GM12892 (cell line): ENCODE measurements around the gene RAD51C.
"Not testable (repeated sequence)": the region's sequence is repeated elsewhere in the genome, so short reads cannot be mapped to it uniquely, and the experiment has no call there.

Source experiments
- DNase-seq: peaks from one replicate; pipeline ENCODE4 v3.0.0; 2011; ENCODE audit not compliant: insufficient read length
- FAIRE-seq: peaks from 2 replicates; lab custom pipeline; 2011; peaks lifted over from hg19 to GRCh38; lab: Jason Lieb, UNC
- POLR2A ChIP-seq: IDR thresholded peaks from 2 replicates; pipeline ENCODE4 v1.6.1; 2011; ENCODE audit warnings: low read depth, low read length, control low read depth
- POLR2AphosphoS5 ChIP-seq: IDR thresholded peaks from 2 replicates; pipeline ENCODE4 v1.6.1; 2011; ENCODE audit warnings: low read depth, low read length, control low read depth
- TAF1 ChIP-seq: IDR thresholded peaks from 2 replicates; pipeline ENCODE4 v1.6.1; 2011; ENCODE audit warnings: low read depth, mild to moderate bottlenecking, control low read depth, low read length, borderline replicate concordance

Gene RAD51C

DNA sequence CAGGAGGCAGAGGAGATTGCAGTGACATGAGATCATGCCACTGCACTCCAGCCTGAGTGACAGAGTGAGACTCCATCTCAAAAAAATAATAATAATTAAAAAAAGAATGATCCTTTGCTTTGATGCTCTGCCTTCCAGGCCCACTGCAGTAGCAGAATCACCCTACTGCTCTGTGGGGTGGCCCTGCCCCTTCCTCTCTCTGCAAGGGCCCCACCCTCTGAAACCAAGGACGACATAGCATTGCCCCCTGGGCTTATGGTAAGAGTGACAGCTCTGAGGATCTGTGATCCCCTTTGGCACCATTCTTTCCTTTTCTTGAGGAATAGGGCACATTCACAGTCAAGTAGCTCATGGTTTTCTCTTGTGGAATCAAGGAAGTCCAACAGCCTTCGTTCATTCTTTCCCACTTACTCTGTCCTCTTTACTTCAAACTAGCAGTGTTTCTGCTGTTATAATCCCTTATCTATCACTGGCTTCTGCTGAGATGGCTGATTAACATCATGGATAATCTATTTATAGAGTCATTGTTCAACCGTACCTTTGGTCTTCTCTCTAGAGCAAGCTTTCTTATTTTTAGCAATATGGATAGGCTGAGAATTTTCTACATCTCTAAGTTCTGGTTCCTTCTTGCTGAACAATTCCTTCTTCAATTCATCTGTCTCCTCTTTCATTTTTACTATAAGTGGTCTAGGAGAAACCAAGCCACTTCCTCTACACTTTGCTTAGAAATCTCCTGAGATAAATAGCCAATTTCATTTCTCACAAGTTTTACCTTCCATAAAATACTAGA lies 14.1 kb downstream of the RAD51C start:
- DNase-seq (no peak), FAIRE-seq (no peak)
- no peak for TF ChIP-seq TAF1
- no peak for TF ChIP-seq POLR2AphosphoS5
- TF ChIP-seq POLR2A = no peak

DNA sequence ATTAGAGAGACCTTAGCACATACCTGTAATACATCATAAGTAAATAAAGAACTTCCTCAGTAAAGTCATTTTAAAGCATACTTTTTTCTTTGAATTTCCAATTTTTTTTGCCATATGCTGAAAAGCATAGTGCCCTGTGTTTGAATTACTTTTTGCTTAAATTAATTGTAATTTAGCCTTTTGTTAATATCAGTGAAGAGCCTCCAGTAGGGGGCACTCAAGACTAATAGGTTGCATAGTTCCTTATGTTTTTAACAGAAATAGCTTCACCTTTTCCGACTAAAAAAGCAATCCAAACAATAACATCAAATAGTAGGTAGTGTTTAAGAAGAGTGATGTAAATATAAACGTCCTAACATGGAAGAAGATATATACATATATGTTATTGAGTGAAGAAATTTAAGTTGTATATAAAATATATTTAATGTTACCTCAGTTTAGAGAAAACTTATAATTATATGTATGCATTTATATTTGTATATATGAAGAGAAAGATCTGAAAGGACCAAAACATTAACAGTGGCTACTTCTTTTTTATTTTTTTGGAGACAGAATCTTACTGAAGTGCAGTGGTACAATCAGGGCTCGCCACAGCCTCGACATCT lies 18.6 kb downstream of the RAD51C start:
- FAIRE-seq = no peak
- DNase-seq = no peak
- TF ChIP-seq TAF1 = no peak
- TF ChIP-seq POLR2AphosphoS5 = no peak
- TF ChIP-seq POLR2A = no peak

DNA sequence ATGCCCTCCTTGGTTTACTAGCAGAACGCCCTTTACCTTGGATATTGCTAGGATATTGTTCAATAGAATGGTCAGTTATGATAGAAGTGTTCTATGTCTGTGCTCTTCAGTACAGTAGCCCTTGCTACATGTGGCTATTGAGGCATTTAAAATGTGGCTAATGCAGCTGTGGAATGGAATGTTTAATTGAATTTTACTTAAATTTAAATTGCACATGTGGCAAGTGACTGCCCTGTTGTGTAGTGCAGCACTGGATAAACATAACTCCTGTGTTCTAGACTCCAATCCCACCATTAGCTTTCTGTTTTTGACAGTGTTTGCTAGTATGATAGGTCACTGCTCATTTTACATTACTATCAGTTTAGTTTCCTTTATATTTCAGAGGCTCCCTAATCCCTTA lies 29.9 kb downstream of the RAD51C start:
- FAIRE-seq (no peak), DNase-seq (no peak)
- TF ChIP-seq TAF1 (no peak), POLR2A (no peak), POLR2AphosphoS5 (no peak)

DNA sequence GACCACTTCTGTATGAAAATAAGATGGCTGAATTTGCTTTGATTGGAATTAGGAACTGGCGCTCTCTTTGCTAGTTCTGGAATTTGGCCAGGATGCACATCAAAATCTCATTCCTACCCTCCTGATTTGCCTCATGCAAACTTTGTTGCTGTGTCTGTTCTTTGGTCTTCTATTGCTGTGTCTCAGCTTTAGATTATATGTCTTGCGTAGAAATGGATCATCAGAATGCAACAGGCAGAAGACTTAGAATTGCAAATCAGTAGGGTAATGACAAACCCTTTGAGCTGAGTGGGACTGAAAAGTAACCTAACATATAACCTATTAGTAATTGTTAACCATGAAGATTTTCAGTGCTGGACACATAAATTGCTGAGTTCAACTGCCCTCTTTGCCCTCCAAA lies 30.3 kb downstream of the RAD51C start:
- TF ChIP-seq TAF1 = no peak
- TF ChIP-seq POLR2A = no peak
- TF ChIP-seq POLR2AphosphoS5 = no peak
- FAIRE-seq (no peak), DNase-seq (no peak)

DNA sequence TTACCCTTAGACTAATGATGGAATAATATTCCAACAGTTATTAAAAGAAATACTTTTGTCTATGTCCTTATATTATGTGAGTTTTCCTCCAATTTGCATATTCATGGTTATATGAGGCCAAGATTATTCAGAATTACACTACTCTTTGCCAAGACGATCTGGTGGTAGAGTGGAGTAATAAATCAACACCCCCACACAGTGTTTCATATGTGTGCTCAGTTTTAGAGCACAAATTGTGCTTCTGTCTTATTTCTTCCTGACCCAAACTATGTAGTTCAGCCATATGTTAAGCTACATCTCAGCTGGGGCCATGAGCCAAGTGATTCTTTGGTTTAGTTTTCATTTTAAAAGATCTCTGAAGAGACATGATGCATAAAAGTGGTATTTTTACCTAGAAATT lies 36.4 kb downstream of the RAD51C start:
- DNase-seq (no peak), FAIRE-seq (no peak)
- no peak for TF ChIP-seq POLR2A
- TF ChIP-seq POLR2AphosphoS5 = no peak
- no peak for TF ChIP-seq TAF1

DNA sequence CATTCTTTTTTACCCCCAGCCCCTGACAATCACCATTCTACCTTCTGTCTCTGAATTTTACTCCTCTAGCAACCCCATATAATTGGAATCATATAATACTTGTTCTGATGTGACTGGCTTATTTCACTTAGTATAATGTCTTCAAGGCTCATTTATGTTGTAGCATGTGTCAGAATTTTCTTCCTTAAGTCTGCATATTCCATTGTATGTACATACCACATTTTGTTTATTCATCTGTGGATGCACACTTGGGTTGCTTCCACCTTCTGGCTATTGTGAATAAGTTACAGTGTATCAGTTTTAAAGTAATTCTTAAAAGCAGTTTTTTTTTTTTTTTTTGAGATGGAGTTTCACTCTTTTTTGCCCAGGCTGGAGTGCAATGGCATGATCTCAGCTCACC lies 38.5 kb downstream of the RAD51C start:
- no peak for FAIRE-seq
- DNase-seq = no peak
- TF ChIP-seq POLR2AphosphoS5 (no peak), POLR2A (no peak), TAF1 (no peak)

DNA sequence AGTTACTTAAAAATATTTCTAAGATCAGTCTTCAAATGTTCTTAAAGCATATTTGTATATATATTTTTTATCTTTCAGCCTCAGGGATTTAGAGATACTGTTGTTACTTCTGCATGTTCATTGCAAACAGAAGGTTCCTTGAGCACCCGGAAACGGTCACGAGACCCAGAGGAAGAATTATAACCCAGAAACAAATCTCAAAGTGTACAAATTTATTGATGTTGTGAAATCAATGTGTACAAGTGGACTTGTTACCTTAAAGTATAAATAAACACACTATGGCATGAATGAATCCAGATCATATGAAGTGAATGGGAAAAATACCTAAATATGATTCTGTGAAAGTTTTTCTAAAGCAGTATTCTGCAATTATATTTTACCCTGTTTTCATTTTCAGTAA lies 41.6 kb downstream of the RAD51C start:
- no peak for FAIRE-seq
- DNase-seq = no peak
- TF ChIP-seq POLR2A = no peak
- TF ChIP-seq POLR2AphosphoS5 = no peak
- no peak for TF ChIP-seq TAF1

DNA sequence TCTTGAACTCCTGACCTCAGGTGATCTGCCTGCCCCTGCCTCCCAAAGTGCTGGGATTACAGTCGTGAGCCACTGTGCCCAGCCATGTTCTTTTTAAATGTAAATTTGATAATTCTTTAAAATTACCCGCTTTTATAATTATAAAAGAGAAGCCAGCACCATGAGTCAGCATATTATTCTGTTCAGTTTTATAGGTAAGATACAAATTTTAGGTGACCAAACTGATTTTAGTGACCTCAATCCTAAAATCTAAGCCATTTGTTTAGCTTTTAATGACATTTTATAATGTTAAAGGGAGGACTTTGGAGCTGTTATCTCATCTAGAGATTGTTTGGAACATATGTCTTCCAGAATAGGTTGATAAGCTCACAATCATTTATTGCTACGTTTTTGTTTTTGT lies 42.4 kb downstream of the RAD51C start:
- TF ChIP-seq TAF1 = no peak
- no peak for TF ChIP-seq POLR2A
- TF ChIP-seq POLR2AphosphoS5 = no peak
- DNase-seq (no peak), FAIRE-seq (no peak)

DNA sequence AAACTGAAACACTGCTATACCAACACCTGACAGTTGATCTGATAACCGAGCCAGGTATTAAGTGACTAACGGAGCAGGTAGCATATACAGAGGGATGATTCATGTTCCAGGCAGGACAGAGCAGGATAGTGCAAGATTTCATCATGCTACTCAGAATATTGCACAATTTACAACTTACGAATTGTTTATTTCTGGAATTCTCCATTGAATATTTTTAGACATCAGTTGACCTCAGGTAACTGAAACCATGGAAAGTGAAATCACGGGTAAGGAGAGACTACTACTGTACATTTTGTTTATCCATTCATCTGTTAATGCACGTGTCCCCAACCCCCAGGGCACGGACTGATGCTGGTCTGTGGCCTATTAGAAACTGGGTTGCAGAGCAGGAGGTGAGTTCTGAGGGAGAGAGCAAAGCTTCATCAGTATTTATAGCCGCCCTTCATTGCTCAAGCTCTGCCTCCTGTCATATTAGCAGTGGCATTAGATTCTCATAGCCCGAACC lies 48.8 kb downstream of the RAD51C start:
- no peak for DNase-seq
- no peak for FAIRE-seq
- TF ChIP-seq TAF1 (no peak), POLR2A (no peak), POLR2AphosphoS5 (no peak)

DNA sequence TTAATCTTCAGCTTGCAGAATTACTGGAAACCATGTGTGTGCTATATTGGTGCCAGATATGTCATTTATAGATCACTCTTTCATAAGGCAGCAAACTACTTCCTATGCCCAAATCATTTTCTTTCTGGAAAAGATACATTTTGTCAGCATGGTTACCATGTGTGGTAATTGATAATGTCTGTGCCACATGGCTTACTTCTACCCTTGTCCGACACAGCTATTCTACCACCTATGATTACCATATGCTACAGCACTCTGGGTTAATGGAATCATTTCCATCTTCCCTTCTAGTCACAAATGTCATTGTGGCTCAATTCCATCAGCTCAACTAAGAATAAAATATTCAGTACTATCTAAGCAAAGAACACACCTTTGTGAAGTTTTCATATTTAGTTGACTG lies 55.3 kb downstream of the RAD51C start:
- FAIRE-seq = peak; percentile 40
- TF ChIP-seq TAF1 (no peak), POLR2AphosphoS5 (no peak), POLR2A (no peak)
- no peak for DNase-seq

DNA sequence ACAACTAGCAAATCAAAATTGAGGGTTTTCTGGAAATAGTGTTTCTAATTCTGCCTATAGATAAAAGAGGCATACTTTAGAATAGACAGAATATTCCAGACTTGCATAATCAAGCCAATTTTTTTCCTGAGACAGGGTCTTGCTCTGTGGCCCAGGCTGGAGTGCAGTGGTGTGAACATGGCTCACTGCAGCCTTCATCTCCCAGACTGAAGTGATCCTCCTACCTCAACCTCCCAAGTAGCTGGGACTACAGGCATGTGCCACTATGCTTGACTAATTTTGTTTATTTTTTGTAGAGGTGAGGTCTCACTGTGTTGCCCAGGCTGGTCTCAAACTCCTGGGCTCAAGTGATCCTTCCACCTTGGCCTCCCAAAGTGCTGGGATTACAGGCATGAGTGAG lies 57.2 kb downstream of the RAD51C start:
- DNase-seq, FAIRE-seq: not testable (repeated sequence)

DNA sequence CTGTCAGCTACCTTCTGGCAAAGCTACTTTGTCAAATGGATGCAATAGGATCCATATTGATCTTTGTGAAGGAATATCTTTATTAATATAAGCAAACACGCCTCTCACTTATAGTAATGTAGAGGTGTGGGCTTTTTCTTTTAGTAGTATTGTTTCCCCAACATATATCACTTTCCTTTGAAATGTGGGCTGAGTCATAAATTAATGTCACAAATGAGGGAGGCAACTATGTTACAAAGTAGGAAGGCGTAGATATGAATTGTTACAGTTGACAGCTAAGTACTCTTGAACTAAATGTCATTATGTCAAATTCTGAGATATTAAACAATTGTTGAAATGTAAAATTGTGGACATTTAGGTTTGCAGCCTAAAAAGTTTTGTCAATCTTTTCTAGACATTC lies 60.6 kb downstream of the RAD51C start:
- FAIRE-seq (no peak), DNase-seq (no peak)
- no peak for TF ChIP-seq POLR2AphosphoS5
- TF ChIP-seq POLR2A = no peak
- TF ChIP-seq TAF1 = no peak

DNA sequence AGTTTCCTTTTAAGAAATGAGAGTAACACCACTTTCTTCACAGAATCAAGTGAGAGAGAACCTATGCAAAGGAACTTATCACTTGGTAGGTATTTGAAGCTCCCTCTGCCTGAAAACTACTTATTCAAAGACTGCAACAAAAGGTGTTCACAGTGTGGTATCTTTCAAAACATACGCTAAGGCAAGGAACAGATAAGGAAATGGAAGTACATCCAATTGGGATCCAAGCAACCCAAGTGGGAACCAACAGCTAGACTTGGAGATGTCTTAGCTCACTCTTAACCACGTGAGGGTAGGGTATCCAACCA lies 62.8 kb downstream of the RAD51C start:
- FAIRE-seq = no peak
- TF ChIP-seq POLR2AphosphoS5 = no peak
- no peak for TF ChIP-seq POLR2A
- DNase-seq = no peak
